Superior temporal gyrus (tissue), 1 donor: ENCODE data around the gene TTC33.
"Not testable (repeated sequence)": the region's sequence is repeated elsewhere in the genome, so short reads cannot be mapped to it uniquely, and the experiment has no call there.

ENCODE experiments used
- DNase-seq: peaks from one replicate; pipeline ENCODE4 v3.0.0-alpha.2; 2016; ENCODE audit errors: extremely low spot score

Gene TTC33

GRCh38 chr5:40755407-40756365 lies at the start of gene TTC33:
TSS of gene TTC33 (minus strand) at chr5:40755961. CDS start at chr5:40747018, 8,943 bp downstream.
- DNase-seq: peak; percentile 97

- no peak for DNase-seq
These were observed 46.2 kb upstream of the TTC33 start for GRCh38 chr5:40801771-40802562.

GRCh38 chr5:40799258-40799657 lies 43.5 kb upstream of the TTC33 start:
- DNase-seq: no peak

GRCh38 chr5:40798801-40799210 lies 43.0 kb upstream of the TTC33 start:
- peak; percentile 73 for DNase-seq

- DNase-seq: peak; percentile 84
These were observed 42.4 kb upstream of the TTC33 start, which contains the start of gene PRKAA1 for GRCh38 chr5:40798012-40798800. TSS of gene PRKAA1 (minus strand) at chr5:40798374. CDS start at chr5:40798189, 185 bp downstream.

- peak; percentile 58 for DNase-seq
These were observed 41.7 kb upstream of the TTC33 start for GRCh38 chr5:40797273-40798011.

GRCh38 chr5:40796487-40796889 lies 40.7 kb upstream of the TTC33 start:
- DNase-seq: no peak

- not testable (repeated sequence) for DNase-seq
These were observed 39.1 kb upstream of the TTC33 start for GRCh38 chr5:40794877-40795276.

- not testable (repeated sequence) for DNase-seq
These were observed 38.6 kb upstream of the TTC33 start for GRCh38 chr5:40794340-40794739.

- DNase-seq: not testable (repeated sequence)
These were observed 36.9 kb upstream of the TTC33 start for GRCh38 chr5:40792691-40793090.

- DNase-seq: no peak
These were observed 36.0 kb upstream of the TTC33 start for GRCh38 chr5:40791715-40792139.

- DNase-seq: no peak
These were observed 35.3 kb upstream of the TTC33 start for GRCh38 chr5:40790947-40791593.

GRCh38 chr5:40788941-40789340 lies 33.2 kb upstream of the TTC33 start:
- not testable (repeated sequence) for DNase-seq

- DNase-seq: no peak
These were observed 32.2 kb upstream of the TTC33 start for GRCh38 chr5:40787986-40788385.

- DNase-seq: not testable (repeated sequence)
These were observed 30.9 kb upstream of the TTC33 start for GRCh38 chr5:40786664-40787063.

- DNase-seq: no peak
These were observed 29.2 kb upstream of the TTC33 start for GRCh38 chr5:40784916-40785315.

GRCh38 chr5:40784027-40784653 lies 28.4 kb upstream of the TTC33 start:
- DNase-seq: no peak

- no peak for DNase-seq
These were observed 26.2 kb upstream of the TTC33 start for GRCh38 chr5:40781843-40782409.

GRCh38 chr5:40780858-40781257 lies 25.1 kb upstream of the TTC33 start:
- DNase-seq: no peak
